Keratinocyte (primary cell): ENCODE measurements around the gene EYS. TPM values are rescaled to one million over a fixed set of nuclear protein-coding genes. Genes with fewer than 3 reads are reported as not detected.

Experiments
- DNase-seq: peaks from one replicate; pipeline ENCODE4 v3.0.0-alpha.2; 2011; ENCODE audit warnings: low read depth, missing footprints, low spot score
- FAIRE-seq: peaks from 2 replicates; lab custom pipeline; 2011; peaks lifted over from hg19 to GRCh38; lab: Jason Lieb, UNC
- H2AFZ ChIP-seq: 2 replicates; pipeline ENCODE4 v1.6.0; 2012; ENCODE audit warnings: low read length, control low read depth, inconsistent platforms; ENCODE audit not compliant: control insufficient read depth
- H3K27ac ChIP-seq: 2 replicates; pipeline ENCODE4 v1.5.1; 2011; ENCODE audit warnings: low read length; ENCODE audit not compliant: control insufficient read depth, insufficient read depth
- H3K27me3 ChIP-seq: 3 replicates; pipeline ENCODE4 v1.6.0; 2011; ENCODE audit warnings: low read length; ENCODE audit not compliant: control insufficient read depth, insufficient read depth; ENCODE audit errors: extremely low read depth
- H3K36me3 ChIP-seq, 2 experiments: 2 replicates in 1 of 2; 3 replicates in 1 of 2; pipeline ENCODE4 v1.5.1; 2011; ENCODE audit warnings: low read length in 2 of 2, mild to moderate bottlenecking in 1 of 2; ENCODE audit not compliant: control insufficient read depth in 2 of 2, insufficient read depth in 2 of 2; ENCODE audit errors: extremely low read depth in 1 of 2
- H3K4me1 ChIP-seq: 3 replicates; pipeline ENCODE4 v1.5.1; 2011; ENCODE audit warnings: low read length; ENCODE audit not compliant: control insufficient read depth, insufficient read depth; ENCODE audit errors: extremely low read depth
- H3K4me2 ChIP-seq: 3 replicates; pipeline ENCODE4 v1.6.0; 2011; ENCODE audit warnings: low read depth, low read length; ENCODE audit not compliant: control insufficient read depth, insufficient read depth; ENCODE audit errors: extremely low read depth
- H3K4me3 ChIP-seq, 3 experiments: fragments of 200-600 bp in 1 of 3; sonication (generic) in 1 of 3; 2 replicates in 2 of 3; 3 replicates in 1 of 3; pipeline ENCODE4 v1.5.1; 2011 to 2016; ENCODE audit warnings: low read length in 3 of 3, mild to moderate bottlenecking in 3 of 3, control low read depth in 2 of 3, inconsistent platforms in 1 of 3, low read depth in 1 of 3, mixed read lengths in 1 of 3, mixed run types in 1 of 3, moderate library complexity in 1 of 3; ENCODE audit not compliant: control insufficient read depth in 2 of 3, insufficient read depth in 2 of 3; ENCODE audit errors: extremely low read depth in 1 of 3
- H3K79me2 ChIP-seq: 2 replicates; pipeline ENCODE4 v1.6.0; 2012; ENCODE audit warnings: low read length; ENCODE audit not compliant: control insufficient read depth, insufficient read depth
- H3K9ac ChIP-seq: 3 replicates; pipeline ENCODE4 v1.6.0; 2011; ENCODE audit warnings: low read length; ENCODE audit not compliant: control insufficient read depth, insufficient read depth; ENCODE audit errors: extremely low read depth
- H3K9me1 ChIP-seq: 3 replicates; pipeline ENCODE4 v1.6.0; 2011; ENCODE audit warnings: low read length; ENCODE audit not compliant: control insufficient read depth, insufficient read depth; ENCODE audit errors: extremely low read depth
- H3K9me3 ChIP-seq: 2 replicates; pipeline ENCODE4 v1.5.1; 2012; ENCODE audit warnings: low read depth, low read length; ENCODE audit not compliant: control insufficient read depth
- H4K20me1 ChIP-seq: 3 replicates; pipeline ENCODE4 v1.6.0; 2011; ENCODE audit warnings: low read length; ENCODE audit not compliant: control insufficient read depth, insufficient read depth; ENCODE audit errors: extremely low read depth
- CTCF ChIP-seq, 3 experiments: IDR thresholded peaks in 1 of 3; conservative IDR thresholded peaks in 1 of 3; optimal IDR thresholded peaks in 1 of 3; 2 replicates in 2 of 3; 3 replicates in 1 of 3; pipeline versions ENCODE3 to v1.5.1; 2011; ENCODE audit warnings: low read length in 3 of 3, mild to moderate bottlenecking in 3 of 3, moderate library complexity in 2 of 3, control low read depth in 1 of 3, inconsistent platforms in 1 of 3; ENCODE audit not compliant: insufficient read depth in 2 of 3; ENCODE audit errors: extremely low read depth in 1 of 3
- EZH2 ChIP-seq: IDR thresholded peaks from one replicate; pipeline ENCODE4 v1.6.1; 2012; ENCODE audit warnings: inconsistent platforms, mild to moderate bottlenecking, low read length, moderate library complexity
- dilution Hi-C: fragments of 300-500 bp; cut with MboI; formaldehyde crosslinking; loops from one replicate; pipeline ENCODE4 v1.7.0; 2020; ENCODE audit warnings: low sequenced_read_pairs; ENCODE audit not compliant: extremely low pct_ligation_motif_present
- polyA plus RNA-seq, 5 experiments: library from polyadenylated mRNA; depleted of rRNA in 3 of 5; stranded (reverse) in 3 of 5; stranded (forward) in 1 of 5; unstranded in 1 of 5; fragments of >200 nt; gene quantifications; 1 replicate in 1 of 5; 2 replicates in 3 of 5; 3 replicates in 1 of 5; pipeline versions ENCODE4 v1.2.1 to v1.2.3, GENCODE V29; 2011 to 2012; ENCODE audit warnings: missing spikeins in 2 of 5, low read depth in 1 of 5, low replicate concordance in 1 of 5

EYS gene
- polyA plus RNA-seq, 1 donor (not counting 4 experiments of a cell fraction or from before 2014, with no cell fraction given) = 0.34 TPM

GRCh38 chr6:65189236-65189881, 517.7 kb downstream of the EYS start:
- H3K9me3 ChIP-seq = no peaks in the 10 kb centered on the region
- no peak for FAIRE-seq
- H3K9ac ChIP-seq = no peak overlapping the region
- no peak overlapping the region for H3K27ac ChIP-seq
- H3K27me3 ChIP-seq = no peaks in the 10 kb centered on the region
- no peaks in the 10 kb centered on the region for H3K4me1 ChIP-seq
- H2AFZ ChIP-seq = no peak overlapping the region
- DNase-seq = no peak
- no peaks in the 10 kb centered on the region for H3K79me2 ChIP-seq
- no peak overlapping the region for H3K4me2 ChIP-seq
- no peaks in the 10 kb centered on the region for H4K20me1 ChIP-seq
- TF ChIP-seq CTCF (optimal IDR thresholded peaks at IDR 0.05 in 1 of 3, IDR thresholded peaks at IDR 0.05 in 1 of 3, conservative IDR thresholded peaks at IDR 0.05 in 1 of 3; ENCODE audit: extremely low read depth in 1 of 3, insufficient read depth in 2 of 3, low read length in 3 of 3) (no peak), EZH2 (no peak)
- H3K36me3 ChIP-seq = no peaks in the 10 kb centered on the region
- no peak overlapping the region for H3K4me3 ChIP-seq
- H3K9me1 ChIP-seq = no peaks in the 10 kb centered on the region
- dilution Hi-C loops = no loop called here

DNA sequence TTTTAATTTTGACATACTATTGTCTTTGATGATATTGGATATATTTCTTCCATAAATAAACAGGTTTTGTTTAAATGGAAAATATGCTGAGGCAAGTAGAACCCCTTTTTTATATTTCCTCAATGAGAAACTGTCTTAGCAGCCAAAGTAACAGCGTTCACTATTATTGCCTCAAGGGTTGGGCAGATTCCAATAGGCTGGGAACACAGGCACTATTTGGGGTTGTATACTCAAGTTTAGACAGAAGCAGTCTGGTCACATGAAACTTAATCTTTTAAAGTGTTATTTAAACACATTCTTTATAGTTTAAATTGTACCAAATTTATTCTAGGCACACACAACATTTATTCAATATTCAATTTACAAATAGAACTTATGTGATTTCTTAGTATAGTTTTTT, 520.2 kb downstream of the EYS start:
- DNase-seq (no peak), FAIRE-seq (no peak)
- Histone ChIP-seq H3K4me1 (no peaks in the 10 kb centered on the region), H4K20me1 (no peaks in the 10 kb centered on the region), H3K9ac (no peak overlapping the region), H3K4me2 (no peak overlapping the region), H3K9me1 (no peaks in the 10 kb centered on the region), H3K27ac (no peak overlapping the region), H3K27me3 (no peaks in the 10 kb centered on the region), H3K9me3 (no peaks in the 10 kb centered on the region), H3K4me3 (no peak overlapping the region), H2AFZ (no peak overlapping the region), H3K36me3 (no peaks in the 10 kb centered on the region), H3K79me2 (no peaks in the 10 kb centered on the region)
- dilution Hi-C loops = no loop called here
- no peak for TF ChIP-seq EZH2

DNA sequence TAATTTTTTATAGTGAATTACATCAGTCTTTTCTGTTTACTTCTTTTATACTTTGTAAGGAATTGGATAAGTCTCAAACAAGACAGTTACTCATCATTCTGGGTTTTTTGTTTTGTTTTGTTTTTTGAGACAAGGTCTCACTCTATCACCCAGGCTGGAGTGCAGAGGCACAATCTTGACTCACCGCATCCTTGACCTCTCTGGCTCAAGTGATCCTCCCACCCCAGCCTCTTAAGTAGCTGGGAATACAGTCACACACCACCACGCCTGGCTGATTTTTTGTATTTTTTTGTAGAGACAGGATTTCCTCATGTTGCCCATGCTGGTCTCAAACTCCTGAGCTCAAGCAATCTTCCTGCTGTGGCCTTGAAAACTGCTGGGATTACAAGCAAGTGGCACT, 524.3 kb downstream of the EYS start:
- no peaks in the 10 kb centered on the region for H3K9me3 ChIP-seq
- no peak overlapping the region for H3K4me3 ChIP-seq
- H3K27ac ChIP-seq = no peak overlapping the region
- no peak for TF ChIP-seq CTCF (optimal IDR thresholded peaks at IDR 0.05 in 1 of 3, IDR thresholded peaks at IDR 0.05 in 1 of 3, conservative IDR thresholded peaks at IDR 0.05 in 1 of 3; ENCODE audit: extremely low read depth in 1 of 3, insufficient read depth in 2 of 3, low read length in 3 of 3)
- no peak for TF ChIP-seq EZH2
- H2AFZ ChIP-seq = no peak overlapping the region
- H3K4me2 ChIP-seq = no peak overlapping the region
- no peaks in the 10 kb centered on the region for H3K79me2 ChIP-seq
- dilution Hi-C loops = no loop called here
- FAIRE-seq (no peak), DNase-seq (no peak)
- H3K27me3 ChIP-seq = no peaks in the 10 kb centered on the region
- H3K4me1 ChIP-seq = no peaks in the 10 kb centered on the region
- no peak overlapping the region for H3K9ac ChIP-seq
- no peaks in the 10 kb centered on the region for H4K20me1 ChIP-seq
- H3K9me1 ChIP-seq = no peaks in the 10 kb centered on the region
- H3K36me3 ChIP-seq = no peaks in the 10 kb centered on the region
